Panc1 (cell line): ENCODE measurements around the gene FNIP1.
"Not testable (repeated sequence)": the region's sequence is repeated elsewhere in the genome, so short reads cannot be mapped to it uniquely, and the experiment has no call there.

ENCODE experiments used
- CTCF ChIP-seq: fragments of 450-650 bp; IDR thresholded peaks from 2 replicates; pipeline ENCODE4 v1.5.1; 2017; ENCODE audit warnings: mild to moderate bottlenecking
- POLR2AphosphoS5 ChIP-seq: IDR thresholded peaks from 2 replicates; pipeline ENCODE4 v1.6.1; 2012; ENCODE audit warnings: mild to moderate bottlenecking, low read depth, low read length, moderate library complexity
- REST ChIP-seq, 2 experiments: IDR thresholded peaks; 2 replicates each; pipeline ENCODE4 v1.6.1; 2011 to 2012; ENCODE audit warnings: low read depth in 2 of 2, control low read depth in 1 of 2, low read length in 1 of 2, mild to moderate bottlenecking in 1 of 2, moderate library complexity in 1 of 2; ENCODE audit not compliant: insufficient read depth in 1 of 2
- SIN3A ChIP-seq: IDR thresholded peaks from 2 replicates; pipeline ENCODE4 v1.6.1; 2012; ENCODE audit warnings: low read depth, mild to moderate bottlenecking, low read length, moderate library complexity, borderline replicate concordance; ENCODE audit not compliant: insufficient read depth
- TCF7L2 ChIP-seq: IDR thresholded peaks from 2 replicates; pipeline ENCODE4 v1.6.1; 2011; ENCODE audit warnings: mild to moderate bottlenecking, low read depth, low read length, inconsistent platforms

DNA sequence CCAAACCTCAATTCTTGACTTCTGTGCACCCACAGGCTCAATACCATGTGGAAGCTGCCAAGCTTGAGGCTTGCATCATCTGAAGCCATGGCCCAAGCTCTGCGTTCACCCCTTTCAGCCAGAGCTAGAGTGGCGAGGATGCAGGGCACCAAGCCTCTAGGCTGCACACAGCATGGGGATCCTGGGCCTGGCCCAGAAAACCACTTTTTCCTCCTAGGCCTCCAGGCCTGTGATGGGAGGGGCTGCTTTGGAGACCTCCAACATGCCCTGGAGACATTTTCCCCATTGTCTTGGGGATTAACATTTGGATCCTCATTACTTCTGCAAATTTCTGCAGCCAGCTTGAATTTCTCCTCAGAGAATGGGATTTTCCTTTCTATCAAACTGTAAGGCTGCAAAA is 35.9 kb upstream of the FNIP1 start:
- TF ChIP-seq POLR2AphosphoS5; CTCF; TCF7L2; REST (IDR thresholded peaks at IDR 0.05; ENCODE audit: insufficient read depth in 1 of 2, low read depth in 2 of 2, low read length in 1 of 2); SIN3A: not testable (repeated sequence)
